HepG2 (cell line): ENCODE measurements around the gene TAPBP. TPM values are rescaled to one million over a fixed set of nuclear protein-coding genes. Genes with fewer than 3 reads are reported as not detected.

Experiments used
- ARNT ChIP-seq: fragments of 450-650 bp; IDR thresholded peaks from 2 replicates; pipeline ENCODE4 v1.6.1; 2017
- CSRNP1 ChIP-seq: sonication (generic); formaldehyde crosslinking; IDR thresholded peaks from 2 replicates; pipeline ENCODE4 v1.8.1; 2023; ENCODE audit warnings: mild to moderate bottlenecking, missing genetic modification reagents
- HNRNPH1 ChIP-seq: fragments of 200-400 bp; formaldehyde crosslinking; optimal IDR thresholded peaks from 2 replicates; pipeline ENCODE3; 2017; ENCODE audit warnings: mild to moderate bottlenecking, low read depth, low read length
- MTF2 ChIP-seq: sonication (generic); formaldehyde crosslinking; IDR thresholded peaks from 2 replicates; pipeline ENCODE4 v1.5.0; 2020; ENCODE audit warnings: missing genetic modification reagents, borderline replicate concordance
- NFE2L1 ChIP-seq: sonication (generic); formaldehyde crosslinking; IDR thresholded peaks from 2 replicates; pipeline ENCODE4 v1.4.0; 2020; ENCODE audit warnings: missing genetic modification reagents, mild to moderate bottlenecking, borderline replicate concordance
- PHF21A ChIP-seq: sonication (generic); formaldehyde crosslinking; IDR thresholded peaks from 2 replicates; pipeline ENCODE4 v1.5.0; 2020; ENCODE audit warnings: mild to moderate bottlenecking, missing genetic modification reagents
- SOX6 ChIP-seq, 2 experiments: fragments of 450-650 bp in 1 of 2; sonication (generic) in 1 of 2; formaldehyde crosslinking in 1 of 2; IDR thresholded peaks; 2 replicates each; pipeline versions ENCODE4 v1.4.0 to v1.6.1; 2017 to 2020; ENCODE audit warnings: antibody characterized with exemption in 1 of 2, mild to moderate bottlenecking in 1 of 2, missing genetic modification reagents in 1 of 2
- TRIM22 ChIP-seq: fragments of 450-650 bp; IDR thresholded peaks from 2 replicates; pipeline ENCODE4 v1.6.1; 2017
- U2AF1 ChIP-seq: fragments of 200-400 bp; formaldehyde crosslinking; optimal IDR thresholded peaks from 2 replicates; pipeline ENCODE3; 2017; ENCODE audit warnings: mild to moderate bottlenecking, low read depth, low read length
- ZBTB4 ChIP-seq: sonication (generic); formaldehyde crosslinking; IDR thresholded peaks from 2 replicates; pipeline ENCODE4 v1.4.0; 2020; ENCODE audit warnings: missing genetic modification reagents, mild to moderate bottlenecking, borderline replicate concordance
- ZNF382 ChIP-seq: sonication (generic); formaldehyde crosslinking; IDR thresholded peaks from 2 replicates; pipeline ENCODE4 v1.5.0; 2020; ENCODE audit warnings: missing genetic modification reagents, mild to moderate bottlenecking, borderline replicate concordance
- ZNF510 ChIP-seq: sonication (generic); formaldehyde crosslinking; IDR thresholded peaks from 2 replicates; pipeline ENCODE4 v1.4.0; 2020; ENCODE audit warnings: low read depth, mild to moderate bottlenecking, missing genetic modification reagents
- ZNF740 ChIP-seq: sonication (generic); formaldehyde crosslinking; IDR thresholded peaks from 2 replicates; pipeline ENCODE4 v1.4.0; 2020; ENCODE audit warnings: missing genetic modification reagents
- ZNF780A ChIP-seq: sonication (generic); formaldehyde crosslinking; IDR thresholded peaks from 2 replicates; pipeline ENCODE4 v1.8.0; 2022; ENCODE audit warnings: mild to moderate bottlenecking, missing genetic modification reagents, moderate library complexity
- polyA plus RNA-seq, 8 experiments: library from polyadenylated mRNA; depleted of rRNA in 3 of 8; stranded (reverse) in 7 of 8; unstranded in 1 of 8; fragments of >200 nt; fragmentation: Illumina TruSeq in 4 of 8; extraction: Trizol in 4 of 8; gene quantifications; 2 replicates each; pipeline versions ENCODE4 v1.2.1 to v1.2.3, GENCODE V29; 2011 to 2016; ENCODE audit warnings: low read depth in 4 of 8, missing spikeins in 1 of 8, mixed read lengths in 1 of 8; ENCODE audit not compliant: insufficient read depth in 1 of 8
- total RNA-seq, 5 experiments: library from RNA; depleted of rRNA; stranded (reverse); fragments of >200 nt; fragmentation: Illumina TruSeq; extraction: Trizol; gene quantifications; 2 replicates each; pipeline ENCODE4 v1.2.3, GENCODE V29; 2016; ENCODE audit warnings: low read depth in 1 of 5
- TF ChIP-seq, protein P1 (sequence below): sonication (generic); formaldehyde crosslinking; IDR thresholded peaks from 2 replicates; pipeline ENCODE4 v1.4.0; 2020; ENCODE audit warnings: missing genetic modification reagents

The TAPBP gene
- total and polyA plus RNA-seq, 2 of the 13 experiments (the other 11 are each of a cell fraction or from before 2014, with no cell fraction given), result 27.4 to 32.3 TPM

DNA sequence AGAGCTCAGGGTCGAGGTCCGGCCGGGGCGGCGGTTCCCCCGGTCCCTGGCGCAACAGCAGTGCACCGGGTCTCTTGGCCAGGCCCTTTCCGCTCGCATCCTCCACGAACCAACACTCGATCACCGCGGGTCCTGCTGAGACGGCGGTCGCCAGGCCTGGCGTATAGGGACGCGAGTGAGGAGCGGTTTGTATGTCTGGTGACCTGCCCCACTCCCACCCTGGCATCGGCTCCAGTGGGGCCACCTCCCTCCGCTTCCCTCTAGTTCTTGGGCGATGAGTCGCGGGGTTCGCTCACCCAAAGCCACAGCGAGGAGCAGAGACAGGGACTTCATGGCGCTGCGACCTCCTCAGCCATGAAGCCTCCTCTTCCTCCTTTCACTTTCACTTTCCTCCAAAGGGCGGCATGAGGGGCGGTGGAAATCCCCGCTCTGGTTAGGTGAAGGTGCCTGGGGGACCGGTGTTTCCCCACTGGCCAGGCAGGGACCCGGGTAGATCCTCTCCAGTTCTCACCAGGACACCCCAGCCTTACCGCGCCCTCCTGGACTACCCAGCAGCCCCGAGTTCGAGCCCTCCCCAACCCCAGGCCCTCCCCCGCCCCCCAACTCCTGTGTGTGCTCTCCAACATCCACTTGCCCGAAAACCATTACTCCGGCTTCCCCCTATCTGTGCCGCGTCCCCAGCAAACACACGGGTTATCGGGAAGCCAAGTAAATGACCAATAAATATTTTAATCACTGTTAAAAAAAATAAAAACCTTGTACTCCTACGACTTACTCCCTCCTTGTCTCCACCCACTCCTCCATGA is at the start of gene TAPBP (continued):
- TF ChIP-seq, protein P1, sequence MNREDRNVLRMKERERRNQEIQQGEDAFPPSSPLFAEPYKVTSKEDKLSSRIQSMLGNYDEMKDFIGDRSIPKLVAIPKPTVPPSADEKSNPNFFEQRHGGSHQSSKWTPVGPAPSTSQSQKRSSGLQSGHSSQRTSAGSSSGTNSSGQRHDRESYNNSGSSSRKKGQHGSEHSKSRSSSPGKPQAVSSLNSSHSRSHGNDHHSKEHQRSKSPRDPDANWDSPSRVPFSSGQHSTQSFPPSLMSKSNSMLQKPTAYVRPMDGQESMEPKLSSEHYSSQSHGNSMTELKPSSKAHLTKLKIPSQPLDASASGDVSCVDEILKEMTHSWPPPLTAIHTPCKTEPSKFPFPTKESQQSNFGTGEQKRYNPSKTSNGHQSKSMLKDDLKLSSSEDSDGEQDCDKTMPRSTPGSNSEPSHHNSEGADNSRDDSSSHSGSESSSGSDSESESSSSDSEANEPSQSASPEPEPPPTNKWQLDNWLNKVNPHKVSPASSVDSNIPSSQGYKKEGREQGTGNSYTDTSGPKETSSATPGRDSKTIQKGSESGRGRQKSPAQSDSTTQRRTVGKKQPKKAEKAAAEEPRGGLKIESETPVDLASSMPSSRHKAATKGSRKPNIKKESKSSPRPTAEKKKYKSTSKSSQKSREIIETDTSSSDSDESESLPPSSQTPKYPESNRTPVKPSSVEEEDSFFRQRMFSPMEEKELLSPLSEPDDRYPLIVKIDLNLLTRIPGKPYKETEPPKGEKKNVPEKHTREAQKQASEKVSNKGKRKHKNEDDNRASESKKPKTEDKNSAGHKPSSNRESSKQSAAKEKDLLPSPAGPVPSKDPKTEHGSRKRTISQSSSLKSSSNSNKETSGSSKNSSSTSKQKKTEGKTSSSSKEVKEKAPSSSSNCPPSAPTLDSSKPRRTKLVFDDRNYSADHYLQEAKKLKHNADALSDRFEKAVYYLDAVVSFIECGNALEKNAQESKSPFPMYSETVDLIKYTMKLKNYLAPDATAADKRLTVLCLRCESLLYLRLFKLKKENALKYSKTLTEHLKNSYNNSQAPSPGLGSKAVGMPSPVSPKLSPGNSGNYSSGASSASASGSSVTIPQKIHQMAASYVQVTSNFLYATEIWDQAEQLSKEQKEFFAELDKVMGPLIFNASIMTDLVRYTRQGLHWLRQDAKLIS, result no peak; the same call in 1 of the 2 replicates
- TF ChIP-seq ZBTB4 (CRISPR knock-in tag), result 0 out of 2 replicates have a peak, but pooled peaks have one; percentile 29
- no peak for TF ChIP-seq ZNF780A (CRISPR knock-in tag)
- no peak for TF ChIP-seq TRIM22
- no peak for TF ChIP-seq NFE2L1 (CRISPR knock-in tag)
- no peak for TF ChIP-seq MTF2 (CRISPR knock-in tag)
- TF ChIP-seq PHF21A, result no peak; the same call in 1 of the 2 replicates
- TF ChIP-seq ZNF740 (CRISPR knock-in tag), result no peak
- TF ChIP-seq ZNF382, result no peak
- TF ChIP-seq SOX6 (IDR thresholded peaks at IDR 0.05), result no peak
- TF ChIP-seq SOX6 (CRISPR knock-in tag; IDR thresholded peaks at IDR 0.05), result peak; percentile 33
- no peak for TF ChIP-seq U2AF1
- no peak for TF ChIP-seq CSRNP1 (CRISPR knock-in tag)
- no peak for TF ChIP-seq ZNF510
- peak; percentile 43 for TF ChIP-seq HNRNPH1
- TF ChIP-seq ARNT, result no peak
